Thyroid gland (tissue), 4 donors: ENCODE results near the gene ZMYM4.

Experiments used
- CTCF ChIP-seq, 6 experiments: fragments of 200-600 bp in 3 of 6; fragments of 450-650 bp in 3 of 6; sonication (generic) in 3 of 6; IDR thresholded peaks; one replicate each; pipeline ENCODE4 v1.5.1; 2016 to 2019; ENCODE audit warnings: antibody characterized with exemption in 6 of 6, mild to moderate bottlenecking in 2 of 6, inconsistent platforms in 1 of 6, moderate library complexity in 1 of 6
- POLR2A ChIP-seq, 2 donors: fragments of 450-650 bp; IDR thresholded peaks; one replicate each; pipeline ENCODE4 v1.6.1; 2017; ENCODE audit warnings: antibody characterized with exemption in 2 of 2, mild to moderate bottlenecking in 2 of 2, moderate library complexity in 1 of 2

GRCh38 chr1:35226546-35226945 is 42.0 kb upstream of the ZMYM4 start:
- TF ChIP-seq CTCF (IDR thresholded peaks at IDR 0.05) (no peak), POLR2A (IDR thresholded peaks at IDR 0.05) (no peak)
